ENCODE data around the gene RCOR1.

Gene RCOR1

GRCh38 chr14:102774391-102775153 is 182.1 kb downstream of the RCOR1 start:
- Histone ChIP-seq H3K4me1 (ENCODE audit: low read length) (peaks cover 68% of the 10 kb centered on the region), H4K20me1 (ENCODE audit: insufficient read depth, low read length) (peaks cover 8% of the 10 kb centered on the region), H3K9me3 (ENCODE audit: insufficient read depth, low read length) (no peaks in the 10 kb centered on the region), H3K27ac (ENCODE audit: low read length) (peak overlapping the region; percentile 96), H2AFZ (ENCODE audit: low read depth, low read length) (0 out of 2 replicates have a peak overlapping the region, but pooled peaks have one; percentile 24), H3K4me3 (ENCODE audit: low read length) (peak overlapping the region; percentile 63), H3K4me2 (ENCODE audit: low read length) (peak overlapping the region; percentile 81), H3K36me3 (replicated peaks; ENCODE audit: low read depth, low read length) (peaks cover 14% of the 10 kb centered on the region), H3K27me3 (ENCODE audit: low read depth, low read length) (no peaks in the 10 kb centered on the region), H3K79me2 (ENCODE audit: low read length) (peaks cover 36% of the 10 kb centered on the region), H3K9ac (ENCODE audit: low read length) (peak overlapping the region; percentile 82)
- TF ChIP-seq EZH2phosphoT487 (IDR thresholded peaks at IDR 0.05; ENCODE audit: low read depth) (no peak), CTCF (IDR thresholded peaks at IDR 0.05; ENCODE audit: low read depth, low read length) (peak; percentile 79)

GRCh38 chr14:102775855-102776760 is 183.7 kb downstream of the RCOR1 start:
- H3K9ac ChIP-seq (ENCODE audit: low read length) = peak overlapping the region; percentile 82

GRCh38 chr14:102776761-102777710 is 184.6 kb downstream of the RCOR1 start, which contains the start of gene TRAF3:
Gene TRAF3, plus strand, starts transcription at chr14:102777449. Its CDS starts 92,753 bp downstream, at chr14:102870202.
- Histone ChIP-seq H3K9me3 (ENCODE audit: insufficient read depth, low read length) (no peaks in the 10 kb centered on the region), H4K20me1 (ENCODE audit: insufficient read depth, low read length) (peaks cover 28% of the 10 kb centered on the region), H3K4me1 (ENCODE audit: low read length) (peaks cover 61% of the 10 kb centered on the region), H3K4me3 (ENCODE audit: low read length) (peak within 1 kb of the TSS; percentile 81), H3K27me3 (ENCODE audit: low read depth, low read length) (no peaks in the 10 kb centered on the region), H3K4me2 (ENCODE audit: low read length) (peak within 1 kb of the TSS; percentile 98), H3K36me3 (replicated peaks; ENCODE audit: low read depth, low read length) (peaks cover 32% of the 10 kb centered on the region), H3K79me2 (ENCODE audit: low read length) (peaks cover 61% of the 10 kb centered on the region), H3K27ac (ENCODE audit: low read length) (peak within 1 kb of the TSS; percentile 96), H2AFZ (ENCODE audit: low read depth, low read length) (no peak within 1 kb of the TSS), H3K9ac (ENCODE audit: low read length) (peak within 1 kb of the TSS; percentile 95)
- TF ChIP-seq EZH2phosphoT487 (IDR thresholded peaks at IDR 0.05; ENCODE audit: low read depth) (no peak), CTCF (IDR thresholded peaks at IDR 0.05; ENCODE audit: low read depth, low read length) (no peak)

More at GRCh38 chr14:102775855-102776760, 183.7 kb downstream of the RCOR1 start:
- TF ChIP-seq CTCF (IDR thresholded peaks at IDR 0.05; ENCODE audit: low read depth, low read length) (no peak), EZH2phosphoT487 (IDR thresholded peaks at IDR 0.05; ENCODE audit: low read depth) (no peak)
- H3K36me3 ChIP-seq (replicated peaks; ENCODE audit: low read depth, low read length) = peaks cover 30% of the 10 kb centered on the region
- peak overlapping the region; percentile 96 for H3K27ac ChIP-seq (ENCODE audit: low read length)
- H3K4me1 ChIP-seq (ENCODE audit: low read length) = peaks cover 67% of the 10 kb centered on the region
- no peaks in the 10 kb centered on the region for H3K27me3 ChIP-seq (ENCODE audit: low read depth, low read length)
- peaks cover 24% of the 10 kb centered on the region for H4K20me1 ChIP-seq (ENCODE audit: insufficient read depth, low read length)
- H3K4me2 ChIP-seq (ENCODE audit: low read length) = peak overlapping the region; percentile 82
- no peak overlapping the region for H2AFZ ChIP-seq (ENCODE audit: low read depth, low read length)
- peaks cover 51% of the 10 kb centered on the region for H3K79me2 ChIP-seq (ENCODE audit: low read length)
- H3K4me3 ChIP-seq (ENCODE audit: low read length) = peak overlapping the region; percentile 73
- no peaks in the 10 kb centered on the region for H3K9me3 ChIP-seq (ENCODE audit: insufficient read depth, low read length)

Measured in OCI-LY3 (cell line).